ENCODE measurements around the gene SMIM31. TPM values are rescaled to one million over a fixed set of nuclear protein-coding genes. Genes with fewer than 3 reads are reported as not detected.
A peak's percentile ranks its signal among the peaks of the same experiment; 100 is the strongest.

The SMIM31 gene
- total and polyA plus RNA-seq, 5 donors from 2014 or later, result not detected

DNA sequence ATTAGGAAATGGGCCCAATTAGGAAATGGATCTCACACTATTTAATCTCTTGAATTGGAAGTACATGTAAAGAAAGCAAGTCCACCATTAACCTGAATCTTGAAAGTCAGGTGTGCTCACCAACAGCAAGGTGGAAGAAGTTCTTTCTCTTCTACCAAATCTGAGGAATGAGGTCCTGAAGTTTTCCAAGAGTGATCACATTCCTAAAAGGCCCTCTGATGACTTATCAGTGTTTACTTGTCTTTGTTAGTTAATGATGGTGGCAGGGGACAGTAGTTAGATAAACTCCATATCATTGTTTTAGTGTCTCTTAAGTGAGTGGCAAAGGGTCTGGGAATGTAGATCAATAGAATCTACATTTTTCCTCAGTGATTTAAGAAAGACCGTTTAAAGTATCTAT, 61.8 kb downstream of the SMIM31 start:
- Histone ChIP-seq H3K4me3 (ENCODE audit: low read depth, low read length) (no peak overlapping the region), H3K27me3 (ENCODE audit: control insufficient read depth, insufficient read depth, low read length) (no peaks in the 10 kb centered on the region), H3K27ac (ENCODE audit: insufficient read depth, low read length, poor library complexity, severe bottlenecking) (no peak overlapping the region), H3K4me1 (ENCODE audit: control insufficient read depth, insufficient read depth, low read length, poor library complexity, severe bottlenecking) (no peaks in the 10 kb centered on the region), H3K36me3 (ENCODE audit: control insufficient read depth, insufficient read depth, low read length) (no peaks in the 10 kb centered on the region), H3K9me3 (ENCODE audit: control insufficient read depth in 2 of 2, low read length in 2 of 2) (no peaks in the 10 kb centered on the region)
- H3K4me1 Mint-ChIP-seq, result no peaks in the 10 kb centered on the region
- ATAC-seq (ENCODE audit: low read depth in 2 of 2) (no peak), DNase-seq (no peak)
- no peaks in the 10 kb centered on the region for H3K27me3 Mint-ChIP-seq
- H3K36me3 Mint-ChIP-seq, result no peaks in the 10 kb centered on the region
- no peak overlapping the region for H3K27ac Mint-ChIP-seq
- peaks cover 0 to 2% (median 0%) of the 10 kb centered on the region in 7 donors for H3K9me3 Mint-ChIP-seq
- H3K4me3 Mint-ChIP-seq, result no peak overlapping the region

GRCh38 chr4:164819366-164819765, 65.4 kb downstream of the SMIM31 start:
- Mint-ChIP-seq H3K27ac (no peak overlapping the region), H3K27me3 (peaks cover 7% of the 10 kb centered on the region), H3K36me3 (no peaks in the 10 kb centered on the region), H3K4me3 (no peak overlapping the region), H3K4me1 (no peaks in the 10 kb centered on the region), H3K9me3 (peaks cover 0 to 2% (median 0%) of the 10 kb centered on the region in 7 donors)
- Histone ChIP-seq H3K4me3 (ENCODE audit: low read depth, low read length) (no peak overlapping the region), H3K27me3 (ENCODE audit: control insufficient read depth, insufficient read depth, low read length) (no peaks in the 10 kb centered on the region), H3K4me1 (ENCODE audit: control insufficient read depth, insufficient read depth, low read length, poor library complexity, severe bottlenecking) (no peaks in the 10 kb centered on the region), H3K9me3 (ENCODE audit: control insufficient read depth in 2 of 2, low read length in 2 of 2) (no peaks in the 10 kb centered on the region), H3K36me3 (ENCODE audit: control insufficient read depth, insufficient read depth, low read length) (no peaks in the 10 kb centered on the region), H3K27ac (ENCODE audit: insufficient read depth, low read length, poor library complexity, severe bottlenecking) (no peak overlapping the region)
- DNase-seq (no peak), ATAC-seq (ENCODE audit: low read depth in 2 of 2) (no peak)

GRCh38 chr4:164821711-164822110, 67.8 kb downstream of the SMIM31 start:
- Mint-ChIP-seq H3K4me1 (no peaks in the 10 kb centered on the region), H3K27me3 (peaks cover 7% of the 10 kb centered on the region), H3K36me3 (no peaks in the 10 kb centered on the region), H3K27ac (peak overlapping the region in 1 of 3 donors; percentile 55), H3K9me3 (no peaks in the 10 kb centered on the region), H3K4me3 (no peak overlapping the region)
- no peaks in the 10 kb centered on the region for H3K27me3 ChIP-seq (ENCODE audit: control insufficient read depth, insufficient read depth, low read length)
- H3K4me3 ChIP-seq (ENCODE audit: low read depth, low read length), result no peak overlapping the region
- no peaks in the 10 kb centered on the region for H3K36me3 ChIP-seq (ENCODE audit: control insufficient read depth, insufficient read depth, low read length)
- H3K9me3 ChIP-seq (ENCODE audit: control insufficient read depth in 2 of 2, low read length in 2 of 2), result no peaks in the 10 kb centered on the region
- ATAC-seq (ENCODE audit: low read depth in 2 of 2) (no peak), DNase-seq (no peak)
- no peak overlapping the region for H3K27ac ChIP-seq (ENCODE audit: insufficient read depth, low read length, poor library complexity, severe bottlenecking)
- no peaks in the 10 kb centered on the region for H3K4me1 ChIP-seq (ENCODE audit: control insufficient read depth, insufficient read depth, low read length, poor library complexity, severe bottlenecking)

DNA sequence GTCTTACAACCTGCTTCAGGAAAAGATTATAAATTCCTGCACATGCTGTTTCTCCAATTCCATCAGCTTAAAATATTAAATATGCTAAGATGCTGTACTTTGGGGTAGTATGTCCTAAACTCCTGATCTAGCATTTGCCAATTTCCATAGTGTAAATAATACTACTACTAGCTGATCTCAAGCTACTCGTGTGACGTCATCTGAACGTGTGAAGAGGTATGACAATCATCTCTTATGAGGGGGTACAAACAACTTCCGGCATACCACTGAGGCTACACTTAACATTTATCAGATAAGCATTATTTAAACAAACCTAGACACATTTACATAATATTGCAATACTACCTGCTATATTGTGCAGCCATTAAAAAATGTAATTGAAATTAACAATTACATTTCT, 70.7 kb downstream of the SMIM31 start:
- DNase-seq, result no peak
- no peak overlapping the region for H3K4me3 ChIP-seq (ENCODE audit: low read depth, low read length)
- no peak for ATAC-seq (ENCODE audit: low read depth in 2 of 2)
- no peaks in the 10 kb centered on the region for H3K4me1 ChIP-seq (ENCODE audit: control insufficient read depth, insufficient read depth, low read length, poor library complexity, severe bottlenecking)
- H3K27ac ChIP-seq (ENCODE audit: insufficient read depth, low read length, poor library complexity, severe bottlenecking), result no peak overlapping the region
- H3K36me3 ChIP-seq (ENCODE audit: control insufficient read depth, insufficient read depth, low read length), result no peaks in the 10 kb centered on the region
- Mint-ChIP-seq H3K27me3 (peaks cover 7% of the 10 kb centered on the region), H3K4me1 (no peaks in the 10 kb centered on the region), H3K36me3 (no peaks in the 10 kb centered on the region), H3K4me3 (no peak overlapping the region), H3K27ac (no peak overlapping the region), H3K9me3 (peaks cover 0 to 2% (median 0%) of the 10 kb centered on the region in 7 donors)
- no peaks in the 10 kb centered on the region for H3K27me3 ChIP-seq (ENCODE audit: control insufficient read depth, insufficient read depth, low read length)
- H3K9me3 ChIP-seq (ENCODE audit: control insufficient read depth in 2 of 2, low read length in 2 of 2), result no peaks in the 10 kb centered on the region

- H3K4me1 ChIP-seq (ENCODE audit: control insufficient read depth, insufficient read depth, low read length, poor library complexity, severe bottlenecking), result no peaks in the 10 kb centered on the region
- DNase-seq (no peak), ATAC-seq (ENCODE audit: low read depth in 2 of 2) (no peak)
- no peak overlapping the region for H3K4me3 ChIP-seq (ENCODE audit: low read depth, low read length)
- Mint-ChIP-seq H3K36me3 (no peaks in the 10 kb centered on the region), H3K4me3 (no peak overlapping the region), H3K4me1 (no peaks in the 10 kb centered on the region), H3K9me3 (peaks cover 0 to 2% (median 0%) of the 10 kb centered on the region in 7 donors), H3K27ac (no peak overlapping the region), H3K27me3 (no peaks in the 10 kb centered on the region)
- no peaks in the 10 kb centered on the region for H3K36me3 ChIP-seq (ENCODE audit: control insufficient read depth, insufficient read depth, low read length)
- H3K27me3 ChIP-seq (ENCODE audit: control insufficient read depth, insufficient read depth, low read length), result no peaks in the 10 kb centered on the region
- H3K9me3 ChIP-seq (ENCODE audit: control insufficient read depth in 2 of 2, low read length in 2 of 2), result no peaks in the 10 kb centered on the region
- no peak overlapping the region for H3K27ac ChIP-seq (ENCODE audit: insufficient read depth, low read length, poor library complexity, severe bottlenecking)
These were observed 75.0 kb downstream of the SMIM31 start for GRCh38 chr4:164828955-164829354.

DNA sequence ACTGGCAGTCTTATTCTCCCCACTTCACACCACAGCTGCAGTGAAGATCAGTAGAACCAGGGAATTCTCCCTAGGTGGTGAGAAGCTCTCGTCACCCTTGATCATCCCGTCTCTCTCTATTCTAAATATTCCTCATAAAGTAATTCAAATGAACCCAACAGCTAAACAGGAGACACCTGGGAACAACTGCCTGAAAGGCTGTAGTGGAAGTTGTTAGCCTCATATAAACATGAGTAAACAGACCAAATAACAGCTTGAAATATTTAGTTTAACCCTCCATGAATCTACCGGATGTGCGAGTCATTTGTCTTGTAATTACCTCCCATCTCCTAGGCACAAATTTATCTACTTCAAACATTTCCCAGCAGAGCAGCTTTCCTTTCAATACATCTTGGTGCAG, 92.6 kb downstream of the SMIM31 start:
- no peaks in the 10 kb centered on the region for H3K4me1 Mint-ChIP-seq
- no peak for DNase-seq
- H3K27me3 ChIP-seq (ENCODE audit: control insufficient read depth, insufficient read depth, low read length), result no peaks in the 10 kb centered on the region
- H3K9me3 ChIP-seq (ENCODE audit: control insufficient read depth in 2 of 2, low read length in 2 of 2), result no peaks in the 10 kb centered on the region
- no peaks in the 10 kb centered on the region for H3K4me1 ChIP-seq (ENCODE audit: control insufficient read depth, insufficient read depth, low read length, poor library complexity, severe bottlenecking)
- no peak overlapping the region for H3K4me3 Mint-ChIP-seq
- no peaks in the 10 kb centered on the region for H3K36me3 ChIP-seq (ENCODE audit: control insufficient read depth, insufficient read depth, low read length)
- no peak overlapping the region for H3K4me3 ChIP-seq (ENCODE audit: low read depth, low read length)
- no peaks in the 10 kb centered on the region for H3K36me3 Mint-ChIP-seq
- no peak for ATAC-seq (ENCODE audit: low read depth in 2 of 2)
- H3K27ac Mint-ChIP-seq, result no peak overlapping the region
- no peaks in the 10 kb centered on the region for H3K27me3 Mint-ChIP-seq
- H3K27ac ChIP-seq (ENCODE audit: insufficient read depth, low read length, poor library complexity, severe bottlenecking), result no peak overlapping the region
- H3K9me3 Mint-ChIP-seq, result peaks cover 0 to 3% (median 0%) of the 10 kb centered on the region in 7 donors

DNA sequence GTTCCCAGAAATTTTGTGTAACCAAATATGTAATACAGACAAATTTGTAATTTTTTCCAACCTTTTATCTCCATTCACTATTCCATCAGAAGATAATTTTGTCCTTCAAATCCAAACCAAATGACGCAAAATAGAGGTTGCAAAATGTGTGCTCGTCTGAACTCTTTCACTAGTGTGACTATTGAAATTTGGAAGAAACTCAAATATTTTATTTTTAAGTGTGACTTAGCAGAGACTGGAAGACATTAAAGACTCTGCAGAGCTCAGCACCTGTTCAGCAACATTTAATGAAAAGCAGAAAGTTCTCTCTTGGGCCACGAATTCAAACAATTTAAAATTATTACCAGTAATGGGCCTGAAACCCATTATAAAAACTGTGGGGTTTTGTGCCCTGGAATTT, 93.1 kb downstream of the SMIM31 start:
- ATAC-seq (ENCODE audit: low read depth in 2 of 2), result no peak
- no peak overlapping the region for H3K4me3 Mint-ChIP-seq
- peaks cover 0 to 3% (median 0%) of the 10 kb centered on the region in 7 donors for H3K9me3 Mint-ChIP-seq

DNA sequence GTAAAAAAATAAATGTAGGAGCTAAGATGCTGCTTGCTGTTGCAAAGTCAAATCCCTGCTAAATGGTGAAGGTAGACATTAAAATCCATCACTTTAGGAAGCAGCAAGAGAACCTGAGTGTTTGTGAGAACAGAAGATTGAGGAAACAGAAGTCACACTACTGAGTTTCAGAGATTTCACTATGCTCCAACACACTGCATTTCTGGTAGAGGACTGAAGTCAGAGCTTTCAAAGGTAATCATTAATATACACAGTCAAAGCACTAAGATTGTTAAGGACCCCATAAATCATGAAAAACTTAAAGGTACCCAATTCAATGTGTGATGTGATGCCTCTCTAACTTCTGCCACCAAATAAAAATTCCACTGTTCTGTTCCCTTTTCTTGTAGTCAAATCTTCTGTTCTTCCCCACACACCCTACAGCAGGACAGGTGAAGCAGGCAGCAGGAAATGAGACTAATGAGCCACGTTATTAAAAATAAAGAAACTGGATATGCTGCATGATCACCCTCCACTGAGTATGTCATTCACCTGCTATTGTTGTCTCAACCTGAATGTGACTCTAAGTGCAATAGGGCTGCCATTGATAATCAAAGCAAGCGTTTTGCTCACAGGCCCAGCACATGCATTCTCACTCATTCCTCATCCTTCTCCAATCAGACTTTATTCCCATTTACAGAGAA, 94.2 kb downstream of the SMIM31 start:
- ATAC-seq (ENCODE audit: low read depth in 2 of 2), result no peak
- H3K36me3 Mint-ChIP-seq, result no peaks in the 10 kb centered on the region
- peaks cover 0 to 3% (median 0%) of the 10 kb centered on the region in 7 donors for H3K9me3 Mint-ChIP-seq

More for the DNA sequence above, 93.1 kb downstream of the SMIM31 start:
- H3K27ac ChIP-seq (ENCODE audit: insufficient read depth, low read length, poor library complexity, severe bottlenecking), result no peak overlapping the region
- Mint-ChIP-seq H3K27ac (no peak overlapping the region), H3K27me3 (no peaks in the 10 kb centered on the region), H3K4me1 (no peaks in the 10 kb centered on the region), H3K36me3 (no peaks in the 10 kb centered on the region)
- no peaks in the 10 kb centered on the region for H3K36me3 ChIP-seq (ENCODE audit: control insufficient read depth, insufficient read depth, low read length)
- no peaks in the 10 kb centered on the region for H3K4me1 ChIP-seq (ENCODE audit: control insufficient read depth, insufficient read depth, low read length, poor library complexity, severe bottlenecking)
- H3K9me3 ChIP-seq (ENCODE audit: control insufficient read depth in 2 of 2, low read length in 2 of 2), result no peaks in the 10 kb centered on the region
- no peaks in the 10 kb centered on the region for H3K27me3 ChIP-seq (ENCODE audit: control insufficient read depth, insufficient read depth, low read length)
- no peak for DNase-seq
- H3K4me3 ChIP-seq (ENCODE audit: low read depth, low read length), result no peak overlapping the region

More for the DNA sequence above, 94.2 kb downstream of the SMIM31 start:
- Histone ChIP-seq H3K27me3 (ENCODE audit: control insufficient read depth, insufficient read depth, low read length) (no peaks in the 10 kb centered on the region), H3K4me3 (ENCODE audit: low read depth, low read length) (no peak overlapping the region), H3K27ac (ENCODE audit: insufficient read depth, low read length, poor library complexity, severe bottlenecking) (no peak overlapping the region), H3K4me1 (ENCODE audit: control insufficient read depth, insufficient read depth, low read length, poor library complexity, severe bottlenecking) (no peaks in the 10 kb centered on the region), H3K9me3 (ENCODE audit: control insufficient read depth in 2 of 2, low read length in 2 of 2) (no peaks in the 10 kb centered on the region), H3K36me3 (ENCODE audit: control insufficient read depth, insufficient read depth, low read length) (no peaks in the 10 kb centered on the region)
- Mint-ChIP-seq H3K27ac (no peak overlapping the region), H3K4me3 (no peak overlapping the region), H3K4me1 (no peaks in the 10 kb centered on the region), H3K27me3 (no peaks in the 10 kb centered on the region)
- DNase-seq, result no peak
